ENCODE measurements around the gene ZNF205.
"Not testable (repeated sequence)": the region's sequence is repeated elsewhere in the genome, so short reads cannot be mapped to it uniquely, and the experiment has no call there.

ZNF205 gene

DNA sequence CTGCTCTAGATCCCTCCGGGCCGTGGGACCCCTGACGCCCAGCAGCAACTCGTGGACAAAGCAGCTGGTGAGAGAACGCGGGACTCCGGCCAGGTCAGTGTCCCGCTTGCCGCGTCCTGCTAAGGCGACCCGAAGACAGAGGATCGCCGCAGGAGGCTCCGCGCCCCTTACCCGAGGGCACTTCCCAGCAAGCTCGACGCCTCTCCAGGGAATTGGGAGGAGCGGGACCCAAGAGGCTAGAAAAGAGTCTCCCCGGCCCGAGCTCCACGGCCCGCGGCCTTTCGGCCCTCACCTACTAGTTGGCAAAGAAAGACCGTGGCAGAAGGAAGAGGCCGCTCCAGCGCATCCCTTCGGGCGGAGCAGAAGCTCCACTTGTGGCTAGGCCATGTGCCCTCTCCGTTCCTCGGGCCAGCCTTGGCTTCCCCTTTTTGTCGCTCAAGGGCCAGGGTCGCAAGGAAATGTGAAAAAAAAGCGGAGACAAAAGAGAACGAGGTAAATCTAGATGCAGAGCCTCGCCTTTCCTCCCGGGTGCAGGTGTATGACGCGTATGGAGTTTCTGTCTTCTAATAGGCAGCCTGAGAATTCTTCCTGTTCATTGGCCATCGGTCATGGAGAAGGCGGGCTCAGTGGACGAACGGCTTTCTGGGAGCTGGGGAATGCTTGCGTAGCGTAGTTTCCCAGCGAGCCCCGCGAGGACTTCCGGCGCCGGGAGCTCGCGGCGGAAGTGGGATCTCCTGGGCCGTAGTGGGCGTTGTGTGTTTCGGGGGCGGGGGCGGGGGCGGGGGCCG lies 22.1 kb downstream of the ZNF205 start, which contains the start of gene ZNF213:
Gene ZNF213 (plus strand): TSS at position 692 of the 788 bp plus-strand sequence. CDS start 2,252 bp downstream, outside the sequence.
- DNase-seq (ENCODE audit: low read depth): peak; percentile 97

DNA sequence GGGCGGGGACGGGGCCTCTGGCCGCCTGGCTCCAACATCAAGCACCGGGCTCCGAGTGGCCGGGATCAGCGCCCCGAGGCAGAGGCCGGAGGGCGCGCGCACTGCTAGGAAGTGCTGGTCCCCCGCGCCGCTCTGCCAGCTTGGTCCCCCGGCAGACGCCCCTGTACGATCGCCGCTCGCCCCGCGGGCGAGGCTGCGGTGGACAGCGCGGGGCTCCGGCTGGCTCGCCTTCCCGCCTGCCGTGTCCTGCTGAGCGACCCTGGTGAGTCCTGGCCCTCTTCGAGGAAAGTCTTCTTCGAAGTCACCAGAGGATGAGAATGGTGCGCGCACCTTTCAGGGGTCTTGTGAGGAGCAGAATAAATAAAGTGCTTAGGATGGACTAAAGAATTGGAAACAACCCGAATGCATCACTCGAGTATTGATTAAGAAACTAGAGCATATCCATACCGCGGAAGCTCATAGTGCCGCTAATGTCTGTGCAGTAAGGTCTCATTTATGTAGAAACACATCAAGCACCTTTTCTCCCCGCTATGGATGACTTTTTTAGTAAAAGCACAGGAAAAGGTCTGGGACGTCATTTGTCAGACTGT lies 22.8 kb downstream of the ZNF205 start:
- DNase-seq (ENCODE audit: low read depth): no peak

DNA sequence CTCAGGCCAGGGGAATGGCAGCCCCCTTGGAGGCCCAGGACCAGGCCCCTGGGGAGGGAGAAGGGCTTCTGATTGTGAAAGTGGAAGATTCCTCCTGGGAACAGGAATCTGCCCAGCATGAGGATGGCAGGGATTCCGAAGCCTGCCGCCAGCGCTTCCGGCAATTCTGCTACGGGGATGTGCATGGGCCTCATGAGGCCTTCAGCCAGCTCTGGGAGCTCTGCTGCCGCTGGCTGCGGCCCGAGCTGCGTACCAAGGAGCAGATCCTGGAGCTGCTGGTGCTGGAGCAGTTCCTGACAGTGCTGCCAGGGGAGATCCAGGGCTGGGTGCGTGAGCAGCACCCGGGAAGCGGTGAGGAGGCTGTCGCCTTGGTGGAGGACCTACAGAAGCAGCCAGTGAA lies 24.9 kb downstream of the ZNF205 start:
- DNase-seq (ENCODE audit: low read depth): no peak

DNA sequence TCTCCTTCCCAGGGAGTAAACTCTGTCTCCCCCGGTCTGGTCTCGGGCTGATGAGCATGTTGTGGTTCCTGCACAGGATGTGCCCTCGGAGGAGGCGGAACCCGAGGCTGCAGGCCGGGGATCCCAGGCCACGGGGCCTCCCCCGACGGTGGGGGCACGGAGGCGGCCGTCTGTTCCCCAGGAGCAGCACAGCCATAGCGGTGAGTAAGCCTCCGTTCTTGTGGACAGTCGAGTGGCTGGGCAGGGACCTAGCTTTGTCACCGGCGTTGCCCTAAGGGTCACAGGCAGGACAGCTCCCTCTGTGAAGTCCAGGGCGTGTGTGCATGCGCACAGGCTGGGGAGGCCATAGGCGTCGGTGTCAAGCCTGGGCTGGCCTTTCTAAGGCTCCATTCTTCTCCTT lies 26.0 kb downstream of the ZNF205 start:
- no peak for DNase-seq (ENCODE audit: low read depth)

- no peak for DNase-seq (ENCODE audit: low read depth)
Measured at GRCh38 chr16:3138823-3139426, 26.5 kb downstream of the ZNF205 start.

GRCh38 chr16:3139561-3139960 lies 27.2 kb downstream of the ZNF205 start:
- DNase-seq (ENCODE audit: low read depth): not testable (repeated sequence)

- no peak for DNase-seq (ENCODE audit: low read depth)
Measured at GRCh38 chr16:3140603-3141427, 28.4 kb downstream of the ZNF205 start.

DNA sequence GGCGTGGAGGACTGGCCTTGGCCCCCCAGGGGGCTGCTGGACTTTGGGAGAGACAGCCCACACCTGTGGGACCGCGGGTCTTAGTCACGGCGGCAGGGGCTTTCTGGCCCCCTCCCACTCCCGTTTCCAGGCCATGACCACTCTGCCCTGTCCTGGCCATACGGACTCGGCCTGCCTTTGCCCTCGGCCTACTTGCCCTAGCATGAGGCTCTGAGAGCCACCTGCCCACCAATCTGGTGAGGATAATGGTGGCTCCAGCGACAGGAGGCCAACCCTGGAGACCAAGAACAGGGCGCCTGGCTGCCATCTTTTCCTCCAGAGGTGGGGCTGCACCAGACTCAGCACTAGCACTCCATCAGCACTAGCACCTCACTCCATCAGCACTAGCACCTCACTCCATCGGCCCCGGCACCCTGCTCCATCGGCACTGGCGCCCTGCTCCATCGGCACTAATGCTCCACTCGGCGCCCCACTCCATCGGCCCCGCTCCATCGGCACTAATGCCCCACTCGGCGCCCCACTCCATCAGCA lies 29.5 kb downstream of the ZNF205 start:
- DNase-seq (ENCODE audit: low read depth): no peak

DNA sequence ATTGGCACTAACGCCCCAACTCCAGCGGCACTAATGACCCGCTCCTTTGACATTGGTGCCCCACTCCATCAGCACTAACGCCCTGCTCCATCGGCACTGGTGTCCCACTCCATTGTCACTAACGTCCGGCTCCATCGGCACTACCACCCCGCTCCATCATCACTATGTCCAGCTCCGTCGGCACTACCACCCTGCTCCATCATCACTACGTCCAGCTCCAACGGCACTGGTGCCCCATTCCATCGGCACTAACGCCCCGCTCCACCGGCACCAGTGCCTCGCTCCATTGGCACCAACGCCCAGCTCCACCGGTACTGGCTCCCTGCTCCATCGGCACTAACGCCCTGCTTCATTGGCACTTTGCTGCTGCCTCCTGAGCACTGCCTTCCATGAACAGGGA lies 29.9 kb downstream of the ZNF205 start:
- DNase-seq (ENCODE audit: low read depth): no peak

DNA sequence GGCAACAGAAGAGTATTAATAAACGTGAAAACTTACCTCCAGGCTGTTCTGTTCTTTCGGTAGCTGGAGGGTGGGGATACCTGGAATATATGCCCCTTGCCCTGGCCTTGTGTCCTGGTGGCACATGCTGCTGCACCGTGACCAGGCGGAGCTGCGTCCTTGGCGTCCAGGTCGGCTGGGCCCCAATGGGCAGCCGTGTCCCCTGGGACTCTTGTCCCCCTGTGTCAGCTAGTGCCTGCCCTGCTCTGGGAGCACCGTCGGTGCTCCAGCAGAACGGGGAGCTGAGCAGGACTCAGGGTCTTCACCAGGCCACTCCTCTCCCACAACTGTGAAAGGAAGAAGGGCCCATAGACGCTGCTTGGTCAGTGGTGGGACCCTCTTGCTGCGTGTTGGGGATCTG lies 30.4 kb downstream of the ZNF205 start:
- no peak for DNase-seq (ENCODE audit: low read depth)

GRCh38 chr16:3143189-3143588 lies 30.8 kb downstream of the ZNF205 start:
- DNase-seq (ENCODE audit: low read depth): no peak

DNA sequence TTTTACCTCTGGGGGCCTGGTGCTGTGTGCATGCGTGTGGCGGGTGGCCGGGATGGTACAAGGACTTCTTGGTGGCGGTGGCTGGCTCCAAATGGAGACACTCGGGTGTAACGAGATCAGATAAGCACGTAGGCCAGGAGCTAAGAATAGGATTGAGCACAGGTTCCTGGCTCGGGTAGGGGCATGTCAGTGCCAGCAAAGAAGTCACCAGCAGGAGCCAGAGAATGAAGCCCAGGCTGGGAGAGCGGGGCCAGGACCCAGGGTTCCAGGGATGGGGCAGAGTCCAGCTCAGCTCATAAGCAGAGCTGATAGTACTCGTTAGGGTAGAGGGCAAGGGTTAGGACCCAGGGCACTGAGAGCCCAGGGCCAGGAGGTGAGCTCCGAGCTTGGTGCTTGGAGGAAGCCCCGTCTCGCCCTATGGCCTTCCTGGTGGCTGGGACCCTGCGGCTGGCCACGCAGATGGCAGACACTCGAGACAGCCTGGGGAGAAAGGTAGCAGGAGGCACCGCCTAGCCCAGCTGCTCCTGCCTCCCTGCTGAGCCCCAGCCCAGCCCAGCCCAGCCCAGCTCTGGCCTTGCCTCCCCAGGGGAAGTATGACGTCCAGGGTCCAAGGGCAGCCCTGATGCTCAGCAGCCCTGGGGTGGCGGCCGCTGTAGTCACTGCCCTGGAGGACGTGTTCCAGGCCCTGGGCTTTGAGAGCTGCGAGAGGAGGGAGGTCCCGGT lies 31.4 kb downstream of the ZNF205 start:
- no peak for DNase-seq (ENCODE audit: low read depth)

DNA sequence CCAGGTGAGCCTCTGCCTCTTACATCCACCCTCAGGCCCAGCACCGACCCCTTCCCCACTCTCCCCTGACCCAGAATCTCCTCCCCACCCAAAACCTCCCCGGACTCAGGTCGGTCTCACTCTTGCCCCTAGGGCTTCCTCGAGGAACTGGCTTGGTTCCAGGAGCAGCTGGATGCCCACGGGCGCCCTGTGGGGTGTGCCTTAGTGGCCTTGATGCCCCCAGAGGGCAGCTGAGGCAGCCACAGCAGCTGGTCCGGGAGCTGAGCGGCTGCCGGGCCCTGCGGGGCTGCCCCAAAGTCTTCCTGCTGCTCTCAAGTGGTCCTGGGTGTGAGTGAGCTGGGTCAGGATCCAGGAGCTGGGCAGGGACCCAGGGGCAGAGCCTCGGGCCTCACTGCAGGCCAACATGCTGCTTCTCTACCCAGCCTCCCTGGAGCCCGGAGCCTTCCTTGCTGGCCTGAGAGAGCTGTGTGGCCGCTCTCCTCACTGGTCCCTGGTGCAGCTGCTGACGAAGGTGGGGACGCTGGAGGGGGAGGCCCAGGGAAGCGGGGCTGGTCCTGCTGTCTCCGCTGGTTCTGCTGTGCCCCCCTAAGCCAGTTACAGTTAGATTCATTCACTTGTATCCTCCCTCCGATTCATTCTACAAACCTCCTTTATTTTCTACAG lies 32.1 kb downstream of the ZNF205 start:
- DNase-seq (ENCODE audit: low read depth): no peak

- no peak for DNase-seq (ENCODE audit: low read depth)
Measured at GRCh38 chr16:3145151-3145550, 32.8 kb downstream of the ZNF205 start.

GRCh38 chr16:3145660-3146059 lies 33.3 kb downstream of the ZNF205 start:
- DNase-seq (ENCODE audit: low read depth): no peak

GRCh38 chr16:3147046-3147756 lies 34.8 kb downstream of the ZNF205 start:
- DNase-seq (ENCODE audit: low read depth): no peak

DNA sequence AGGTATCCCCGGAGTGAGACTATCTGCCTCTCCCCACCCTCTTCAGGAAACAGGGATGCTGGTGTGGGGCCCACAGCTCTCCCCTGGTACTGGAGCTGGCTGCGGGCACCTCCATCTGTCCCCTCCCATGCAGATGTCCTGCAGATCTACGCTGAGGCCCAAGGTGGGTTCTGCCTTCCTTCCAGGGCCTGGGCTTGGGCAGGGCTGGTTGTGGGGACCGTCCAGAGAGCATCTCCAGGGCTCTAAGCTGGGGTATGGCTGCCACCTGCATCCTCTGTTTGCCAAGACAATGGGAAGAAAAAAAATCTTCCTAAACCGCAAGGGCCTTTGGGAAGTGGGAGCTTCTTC lies 35.3 kb downstream of the ZNF205 start:
- no peak for DNase-seq (ENCODE audit: low read depth)

- no peak for DNase-seq (ENCODE audit: low read depth)
Measured at GRCh38 chr16:3148256-3149192, 36.1 kb downstream of the ZNF205 start.

- no peak for DNase-seq (ENCODE audit: low read depth)
Measured at GRCh38 chr16:3149193-3149530, 36.8 kb downstream of the ZNF205 start.

Data from amniotic epithelial cell (primary cell).